ENCODE data around the gene CLIP4.

CLIP4 gene

GRCh38 chr2:29212009-29212408, 96.8 kb downstream of the CLIP4 start:
- no peak overlapping the region for H3K9ac ChIP-seq (ENCODE audit: low read depth, low read length)

GRCh38 chr2:29213888-29214291, 98.7 kb downstream of the CLIP4 start:
- H3K4me2 ChIP-seq (ENCODE audit: insufficient read depth, low read length), result no peak overlapping the region
- DNase-seq (no peak), ATAC-seq (ENCODE audit: insufficient read depth, low read depth) (no peak)
- no peak for TF ChIP-seq EZH2 (IDR thresholded peaks at IDR 0.05; ENCODE audit: borderline replicate concordance, low read depth, low read length, severe bottlenecking)
- H3K9me3 ChIP-seq (ENCODE audit: insufficient read depth, low read length, severe bottlenecking), result no peaks in the 10 kb centered on the region
- no peak overlapping the region for H3K4me3 ChIP-seq (ENCODE audit: low read depth in 1 of 2, low read length in 2 of 2)
- no peak overlapping the region for H3K9ac ChIP-seq (ENCODE audit: low read depth, low read length)
- H3K27ac ChIP-seq (ENCODE audit: low read length), result no peak overlapping the region
- peaks cover 2% of the 10 kb centered on the region; the same call in 1 of the 2 replicates for H4K20me1 ChIP-seq (ENCODE audit: insufficient read depth, low read length)
- no peak overlapping the region for H2AFZ ChIP-seq (ENCODE audit: low read depth, low read length)
- H3K4me1 ChIP-seq (ENCODE audit: insufficient read depth, low read length), result no peaks in the 10 kb centered on the region
- no peaks in the 10 kb centered on the region for H3K79me2 ChIP-seq (ENCODE audit: insufficient read depth, low read length)
- H3K36me3 ChIP-seq (ENCODE audit: insufficient read depth, low read length), result no peaks in the 10 kb centered on the region
- H3K27me3 ChIP-seq (ENCODE audit: insufficient read depth, low read length, poor library complexity), result peaks cover 14% of the 10 kb centered on the region

More at GRCh38 chr2:29212009-29212408, 96.8 kb downstream of the CLIP4 start:
- Histone ChIP-seq H2AFZ (ENCODE audit: low read depth, low read length) (no peak overlapping the region), H4K20me1 (ENCODE audit: insufficient read depth, low read length) (no peaks in the 10 kb centered on the region; the same call in 1 of the 2 replicates), H3K27ac (ENCODE audit: low read length) (no peak overlapping the region), H3K79me2 (ENCODE audit: insufficient read depth, low read length) (no peaks in the 10 kb centered on the region), H3K27me3 (ENCODE audit: insufficient read depth, low read length, poor library complexity) (peaks cover 14% of the 10 kb centered on the region), H3K4me2 (ENCODE audit: insufficient read depth, low read length) (no peak overlapping the region), H3K36me3 (ENCODE audit: insufficient read depth, low read length) (no peaks in the 10 kb centered on the region), H3K4me1 (ENCODE audit: insufficient read depth, low read length) (no peaks in the 10 kb centered on the region), H3K9me3 (ENCODE audit: insufficient read depth, low read length, severe bottlenecking) (no peaks in the 10 kb centered on the region), H3K4me3 (ENCODE audit: low read depth in 1 of 2, low read length in 2 of 2) (no peak overlapping the region)
- ATAC-seq (ENCODE audit: insufficient read depth, low read depth) (no peak), DNase-seq (no peak)
- no peak for TF ChIP-seq EZH2 (IDR thresholded peaks at IDR 0.05; ENCODE audit: borderline replicate concordance, low read depth, low read length, severe bottlenecking)

- no peak for ATAC-seq (ENCODE audit: insufficient read depth, low read depth)
- H3K9ac ChIP-seq (ENCODE audit: low read depth, low read length), result no peak overlapping the region
- H2AFZ ChIP-seq (ENCODE audit: low read depth, low read length), result no peak overlapping the region
- peaks cover 2% of the 10 kb centered on the region; the same call in 1 of the 2 replicates for H4K20me1 ChIP-seq (ENCODE audit: insufficient read depth, low read length)
- no peak overlapping the region for H3K27ac ChIP-seq (ENCODE audit: low read length)
- H3K9me3 ChIP-seq (ENCODE audit: insufficient read depth, low read length, severe bottlenecking), result no peaks in the 10 kb centered on the region
- TF ChIP-seq EZH2 (IDR thresholded peaks at IDR 0.05; ENCODE audit: borderline replicate concordance, low read depth, low read length, severe bottlenecking), result no peak
- no peak for TF ChIP-seq CTCF (IDR thresholded peaks at IDR 0.05; ENCODE audit: borderline replicate concordance, extremely low read depth, low read length, poor library complexity, severe bottlenecking)
- H3K4me1 ChIP-seq (ENCODE audit: insufficient read depth, low read length), result no peaks in the 10 kb centered on the region
- no peaks in the 10 kb centered on the region for H3K79me2 ChIP-seq (ENCODE audit: insufficient read depth, low read length)
- no peak for DNase-seq
- peaks cover 14% of the 10 kb centered on the region for H3K27me3 ChIP-seq (ENCODE audit: insufficient read depth, low read length, poor library complexity)
- no peak overlapping the region for H3K4me2 ChIP-seq (ENCODE audit: insufficient read depth, low read length)
- H3K4me3 ChIP-seq (ENCODE audit: low read depth in 1 of 2, low read length in 2 of 2), result no peak overlapping the region
- H3K36me3 ChIP-seq (ENCODE audit: insufficient read depth, low read length), result no peaks in the 10 kb centered on the region
Observed at GRCh38 chr2:29215073-29215472, 99.9 kb downstream of the CLIP4 start.

- Histone ChIP-seq H2AFZ (ENCODE audit: low read depth, low read length) (no peak overlapping the region), H3K9ac (ENCODE audit: low read depth, low read length) (no peak overlapping the region), H3K79me2 (ENCODE audit: insufficient read depth, low read length) (no peaks in the 10 kb centered on the region), H3K4me2 (ENCODE audit: insufficient read depth, low read length) (no peak overlapping the region), H3K36me3 (ENCODE audit: insufficient read depth, low read length) (no peaks in the 10 kb centered on the region), H3K4me1 (ENCODE audit: insufficient read depth, low read length) (no peaks in the 10 kb centered on the region), H4K20me1 (ENCODE audit: insufficient read depth, low read length) (peaks cover 2% of the 10 kb centered on the region; the same call in 1 of the 2 replicates), H3K4me3 (ENCODE audit: low read depth in 1 of 2, low read length in 2 of 2) (no peak overlapping the region), H3K27me3 (ENCODE audit: insufficient read depth, low read length, poor library complexity) (peaks cover 14% of the 10 kb centered on the region), H3K27ac (ENCODE audit: low read length) (no peak overlapping the region), H3K9me3 (ENCODE audit: insufficient read depth, low read length, severe bottlenecking) (no peaks in the 10 kb centered on the region)
- DNase-seq (no peak), ATAC-seq (ENCODE audit: insufficient read depth, low read depth) (no peak)
- TF ChIP-seq EZH2 (IDR thresholded peaks at IDR 0.05; ENCODE audit: borderline replicate concordance, low read depth, low read length, severe bottlenecking) (no peak), CTCF (IDR thresholded peaks at IDR 0.05; ENCODE audit: borderline replicate concordance, extremely low read depth, low read length, poor library complexity, severe bottlenecking) (no peak)
Observed at GRCh38 chr2:29215739-29216608, 100.8 kb downstream of the CLIP4 start.

Measured in DND-41 (cell line).